HG03432 (cell line): ENCODE measurements around the gene TBL1XR1.

Source experiments
- ATAC-seq: cut with Tn5 transposase; IDR thresholded peaks from one replicate; pipeline ENCODE4 v1.9.1; 2021; ENCODE audit warnings: mild to moderate bottlenecking, moderate library complexity; ENCODE audit not compliant: unreplicated experiment

Gene TBL1XR1

DNA sequence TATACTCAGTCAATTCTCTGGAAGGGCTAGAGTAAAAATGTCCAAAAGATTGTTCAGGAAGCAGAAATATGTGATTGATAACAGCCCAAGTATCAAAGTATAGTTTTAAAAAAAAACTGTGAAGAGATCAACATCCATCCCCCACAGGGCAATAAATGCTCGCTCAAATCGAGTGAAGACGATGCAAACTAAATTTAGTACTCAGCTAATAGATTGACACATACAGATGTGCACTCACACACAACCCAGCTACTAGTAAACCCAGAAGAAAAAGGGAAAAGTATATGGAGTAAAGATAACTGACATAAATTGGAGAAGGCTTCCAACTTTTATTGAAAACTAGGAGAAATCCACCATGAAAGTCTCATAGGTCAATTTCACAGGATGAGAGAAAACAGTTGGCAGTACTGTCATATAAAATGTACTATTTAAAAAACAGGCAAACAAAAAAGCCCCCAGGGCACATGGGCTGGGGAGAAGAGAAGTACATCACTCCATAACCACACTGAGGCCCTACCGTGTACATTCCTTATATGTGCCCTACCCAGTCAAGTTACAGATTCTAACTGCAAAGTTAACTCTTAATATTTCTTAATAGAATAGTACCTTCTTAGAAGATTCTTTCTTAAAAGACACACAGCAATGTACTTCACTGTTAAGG lies 125.7 kb downstream of the TBL1XR1 start:
- ATAC-seq, result no peak

DNA sequence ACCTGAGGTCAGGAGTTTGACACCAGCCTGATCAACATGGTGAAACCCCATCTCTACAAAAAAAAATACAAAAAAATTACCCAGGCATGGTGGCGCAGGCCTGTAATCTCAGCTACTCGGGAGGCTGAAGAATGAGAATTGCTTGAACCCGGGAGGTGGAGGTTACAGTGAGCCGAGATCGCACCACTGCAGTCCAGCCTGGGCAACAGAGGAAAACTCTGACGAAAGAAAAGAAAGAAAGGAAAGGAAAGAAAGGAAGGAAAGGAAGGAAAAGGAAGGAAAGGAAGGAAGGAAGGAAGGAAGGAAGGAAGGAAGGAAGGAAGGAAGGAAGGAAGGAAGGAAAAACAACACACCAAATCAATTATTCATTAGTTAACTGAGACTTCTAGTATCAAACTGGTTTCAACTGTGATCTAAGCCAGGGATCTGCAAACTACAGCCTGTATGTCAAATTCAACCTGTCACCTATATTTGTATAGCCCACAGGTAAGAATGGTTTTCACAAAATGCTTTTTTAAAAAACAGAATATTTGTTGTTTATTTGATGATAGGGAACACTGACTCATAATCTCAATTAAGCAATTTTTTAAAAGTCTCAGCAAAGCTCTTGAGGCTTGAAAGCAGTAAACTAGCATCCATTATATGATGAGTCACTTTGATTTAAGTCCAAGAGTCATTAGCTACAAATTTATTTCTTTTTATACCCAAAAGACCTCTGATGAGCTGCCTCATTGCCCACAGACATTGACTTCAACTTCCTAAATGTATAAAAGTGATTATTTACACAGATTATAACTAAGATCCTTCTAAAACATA lies 127.6 kb downstream of the TBL1XR1 start:
- ATAC-seq, result no peak

DNA sequence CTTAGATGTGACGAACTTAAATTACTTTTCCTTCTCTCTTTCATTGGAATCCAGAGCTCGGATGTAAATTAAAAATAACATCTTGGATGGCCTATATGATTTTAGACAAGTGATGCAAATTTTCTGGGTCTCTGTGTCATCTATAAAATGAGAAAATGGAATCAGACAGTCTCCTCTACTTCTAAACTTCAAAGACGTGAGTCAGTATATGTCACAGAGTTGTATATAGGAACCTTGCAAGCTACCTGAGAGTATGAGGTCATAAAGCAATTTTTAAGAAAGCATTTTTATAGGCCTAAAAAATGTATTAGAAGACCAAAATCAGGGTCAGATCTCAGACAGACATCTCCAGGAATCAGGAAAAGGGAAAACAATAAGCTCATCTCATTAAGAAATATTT lies 128.3 kb downstream of the TBL1XR1 start:
- no peak for ATAC-seq

DNA sequence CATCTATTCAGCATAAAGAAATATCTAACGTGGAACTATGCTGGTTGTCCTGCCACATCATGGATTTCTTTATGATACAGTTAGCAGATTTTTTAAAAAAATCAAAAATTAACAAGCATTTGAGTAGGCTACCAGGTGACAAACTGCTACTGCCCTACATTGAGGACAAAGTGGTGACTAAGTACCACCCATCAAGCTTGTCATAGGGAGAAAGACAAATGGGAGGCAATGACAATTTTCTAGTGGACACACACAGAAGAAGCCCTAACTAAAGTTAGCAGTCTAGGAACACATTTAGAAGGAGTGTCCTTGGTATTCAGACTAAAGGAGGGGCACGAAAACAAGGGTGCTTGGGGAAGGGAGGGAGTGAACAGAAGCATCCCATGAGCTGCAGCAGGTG lies 131.2 kb downstream of the TBL1XR1 start:
- no peak for ATAC-seq

DNA sequence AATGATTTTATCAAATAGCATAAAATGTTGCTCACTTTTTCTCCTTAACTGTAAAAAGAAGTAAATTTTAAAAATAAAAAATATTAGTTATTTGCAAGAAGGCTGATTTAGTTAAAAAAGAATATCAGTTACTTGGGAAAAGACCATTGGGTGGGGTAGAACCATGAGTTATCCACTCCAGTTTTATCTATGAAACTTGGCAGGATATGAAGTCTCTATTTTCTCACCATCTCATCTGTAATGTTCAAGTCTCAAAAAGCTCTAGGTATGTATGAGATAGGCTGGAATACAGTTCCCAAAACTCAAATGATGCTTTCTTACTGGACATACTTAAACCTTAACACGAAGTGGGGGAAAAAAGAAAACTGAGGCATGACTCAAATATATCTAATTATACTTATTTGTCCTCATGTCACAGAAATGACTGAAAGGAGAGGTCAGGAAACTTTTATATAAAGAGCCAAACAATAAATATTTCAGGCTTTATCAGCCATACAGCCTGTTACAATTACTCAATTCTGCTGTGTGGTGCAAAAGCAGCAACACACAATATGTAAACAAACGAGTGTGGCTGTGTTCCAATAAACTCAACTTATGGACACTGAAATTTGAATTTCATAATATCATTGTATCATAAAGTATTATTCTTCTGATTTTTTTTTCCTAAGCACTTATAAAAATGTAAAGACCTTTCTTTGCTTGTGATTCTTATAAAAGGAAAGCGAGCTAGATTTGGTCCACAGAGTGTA lies 131.8 kb downstream of the TBL1XR1 start:
- ATAC-seq, result no peak

DNA sequence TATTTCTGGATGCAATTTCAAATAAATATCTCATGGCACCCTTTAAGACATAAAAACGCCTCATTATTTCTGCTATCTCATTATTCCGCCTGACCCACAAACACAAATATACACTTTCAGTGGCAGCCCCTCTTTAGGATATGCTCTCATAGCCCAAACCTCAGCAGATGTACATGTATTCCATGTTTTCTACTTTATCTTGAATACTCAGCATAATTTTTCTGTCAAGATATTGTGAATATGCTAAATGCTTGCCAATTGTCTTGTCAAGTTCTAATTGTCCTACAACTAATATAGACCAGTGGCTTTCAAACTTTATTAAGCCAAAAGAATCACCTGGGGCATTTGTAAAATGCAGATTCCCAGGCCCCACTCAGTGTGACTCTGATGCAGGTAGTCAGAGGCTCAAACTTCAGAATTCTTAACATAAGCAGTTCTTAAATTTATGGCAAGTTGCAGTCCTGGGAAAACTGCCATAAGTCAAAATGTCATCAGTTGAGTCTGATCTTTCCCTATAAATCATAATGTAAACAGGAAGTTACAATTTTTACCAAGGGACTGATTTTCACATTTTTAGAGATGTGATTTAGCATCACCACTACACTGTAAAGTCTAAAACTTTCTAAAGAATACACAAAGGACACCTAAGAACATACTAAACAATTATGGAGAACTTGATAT lies 135.1 kb downstream of the TBL1XR1 start:
- ATAC-seq, result no peak

DNA sequence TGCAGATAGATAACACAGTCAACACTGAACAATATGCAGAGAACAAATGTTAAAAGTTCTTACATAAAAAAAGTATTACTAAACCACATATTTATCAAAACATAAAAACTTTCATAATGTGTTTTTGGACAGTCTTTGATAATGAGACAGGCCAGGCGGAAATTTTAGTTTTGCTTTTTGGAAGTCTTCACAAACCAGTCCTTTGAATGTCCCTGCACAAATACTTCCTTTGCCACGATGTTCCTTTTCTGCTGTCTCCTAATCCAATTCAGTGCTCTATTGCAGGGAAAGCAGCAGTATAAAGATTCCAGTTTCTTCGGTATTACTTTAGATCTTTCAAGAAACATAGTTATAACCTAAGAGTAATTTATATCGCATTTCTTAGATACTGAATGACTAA lies 135.9 kb downstream of the TBL1XR1 start:
- ATAC-seq, result no peak

DNA sequence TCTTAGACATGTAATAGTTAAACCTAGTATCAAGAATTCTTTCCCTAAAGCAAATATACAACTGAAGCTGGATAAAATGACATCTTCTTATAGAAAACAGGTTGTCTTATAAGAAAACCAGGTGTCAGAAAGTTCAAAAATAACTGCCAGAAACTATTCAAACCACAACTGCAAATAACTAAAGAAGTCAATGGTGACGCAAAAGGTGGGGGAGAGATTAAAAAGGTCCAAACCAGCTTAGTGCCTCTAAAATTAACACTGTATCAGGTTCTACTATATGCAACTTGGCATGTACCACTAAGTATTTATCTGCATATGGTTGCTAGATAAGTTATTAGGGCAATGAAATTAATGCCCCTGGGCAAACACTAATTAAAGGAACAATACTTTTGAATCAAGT lies 136.8 kb downstream of the TBL1XR1 start:
- no peak for ATAC-seq

DNA sequence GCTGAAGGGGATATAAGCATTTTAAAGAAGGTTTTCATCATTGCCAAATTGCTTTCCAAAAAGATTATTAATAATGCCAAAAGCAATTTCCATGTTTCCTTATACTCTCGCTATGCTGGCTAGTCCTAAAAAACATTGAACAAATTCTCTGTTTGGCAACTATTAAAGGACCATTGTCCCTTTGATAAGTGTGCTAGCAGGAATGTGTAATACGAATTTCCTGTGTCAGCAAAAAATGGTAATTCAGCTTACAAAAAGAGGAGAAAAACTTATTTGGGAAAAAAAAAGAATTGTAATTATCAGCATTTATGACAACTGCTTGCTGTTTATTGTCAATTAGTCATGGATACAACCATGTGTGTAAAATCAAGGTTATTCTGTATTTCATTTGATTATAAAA lies 138.6 kb downstream of the TBL1XR1 start:
- ATAC-seq, result no peak

DNA sequence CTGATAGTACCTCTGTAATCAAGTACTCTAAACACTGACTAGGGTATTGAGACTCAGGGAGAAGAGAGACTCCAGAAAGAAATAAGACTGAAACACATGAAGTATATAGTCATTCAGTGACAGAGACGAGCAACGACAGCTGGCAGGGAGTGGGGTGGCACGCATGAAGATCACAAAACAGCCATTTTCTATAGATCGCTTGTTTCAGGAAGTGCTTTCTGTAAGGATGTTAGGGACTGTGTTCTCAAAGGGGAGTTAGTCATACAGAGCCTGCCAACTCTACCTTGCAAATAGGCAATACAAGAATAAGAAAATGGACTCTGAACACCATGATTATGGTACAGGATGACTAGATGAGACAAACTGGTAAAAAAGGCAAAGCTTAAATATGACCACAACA lies 139.5 kb downstream of the TBL1XR1 start:
- ATAC-seq, result peak; percentile 98

DNA sequence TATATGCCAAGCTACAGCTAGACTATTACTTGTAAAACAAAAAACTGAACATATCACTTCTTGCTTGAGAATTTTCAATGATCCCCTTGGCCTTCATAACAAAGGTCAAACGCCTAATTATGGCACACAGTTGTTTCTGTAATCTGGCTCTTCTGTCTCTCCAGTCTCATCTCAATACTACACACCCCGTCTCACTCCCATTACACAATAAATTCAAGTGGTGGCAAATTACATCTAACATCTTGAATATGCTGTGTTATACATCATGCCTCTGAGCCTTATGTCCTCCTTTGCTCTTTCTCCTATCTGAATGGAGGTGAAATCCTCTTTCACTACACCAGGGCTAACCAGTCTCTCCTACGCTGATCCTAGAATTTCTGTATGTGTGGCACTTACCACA lies 140.4 kb downstream of the TBL1XR1 start:
- ATAC-seq, result no peak

DNA sequence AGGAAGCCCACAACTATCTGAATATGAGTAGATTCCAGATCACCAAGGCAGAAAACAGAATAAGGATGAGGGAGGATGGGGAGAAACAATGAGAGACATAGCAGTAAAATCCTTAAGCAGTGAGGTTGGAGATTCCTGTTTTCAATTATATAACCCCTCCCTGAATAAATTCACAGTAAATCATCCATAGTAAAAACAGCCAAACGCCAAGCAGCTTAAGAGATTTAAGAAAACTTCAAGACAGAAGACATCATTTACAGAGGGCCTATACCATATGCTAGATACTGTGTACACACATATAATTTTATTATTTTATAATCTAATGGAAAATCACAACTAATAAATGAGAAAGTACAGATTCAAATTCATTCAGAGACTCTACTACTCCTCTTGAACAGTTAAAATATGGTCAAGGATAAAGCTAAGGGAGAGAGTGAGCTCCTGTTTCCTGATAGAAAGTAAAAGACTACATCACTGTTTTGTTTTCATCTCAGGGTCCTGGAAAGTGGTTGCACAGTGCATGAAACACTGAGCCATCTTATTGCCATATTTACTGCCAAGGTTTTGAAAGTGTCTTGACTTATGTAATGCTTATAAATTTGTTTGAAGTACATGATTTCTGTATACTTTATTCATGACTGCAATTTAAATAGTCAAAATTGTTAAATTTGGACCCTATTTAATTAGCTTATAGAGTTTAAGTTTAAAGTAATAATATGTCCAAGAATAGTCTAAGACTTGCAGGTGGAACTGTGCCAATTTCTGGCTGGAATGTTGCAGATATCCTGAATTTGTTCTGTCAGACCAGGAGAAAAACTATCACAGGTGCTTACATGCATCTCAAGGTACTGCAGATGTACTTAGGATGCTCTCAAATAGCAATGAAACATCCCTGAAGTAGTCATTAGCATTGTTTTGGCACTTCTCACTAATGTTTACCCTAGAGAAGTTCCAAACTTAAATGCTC lies 141.4 kb downstream of the TBL1XR1 start:
- no peak for ATAC-seq

DNA sequence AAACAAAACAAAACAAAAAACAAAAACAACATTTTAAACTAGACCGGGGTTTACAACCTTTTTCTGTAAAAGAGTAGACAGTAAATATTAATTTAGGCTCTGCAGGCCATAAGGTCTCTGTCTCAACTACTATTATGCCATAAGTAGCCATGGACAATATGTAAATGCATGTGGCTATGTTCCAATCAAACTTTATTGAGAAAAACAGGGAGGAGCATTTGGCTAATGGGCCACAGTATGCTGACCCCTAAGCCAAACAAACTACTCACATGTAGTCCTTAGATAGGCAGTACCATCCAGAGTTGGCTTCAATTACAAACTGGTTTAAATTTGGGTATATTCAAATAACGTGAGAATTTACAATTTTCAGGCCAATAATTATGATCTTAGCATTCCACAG lies 144.2 kb downstream of the TBL1XR1 start:
- no peak for ATAC-seq

DNA sequence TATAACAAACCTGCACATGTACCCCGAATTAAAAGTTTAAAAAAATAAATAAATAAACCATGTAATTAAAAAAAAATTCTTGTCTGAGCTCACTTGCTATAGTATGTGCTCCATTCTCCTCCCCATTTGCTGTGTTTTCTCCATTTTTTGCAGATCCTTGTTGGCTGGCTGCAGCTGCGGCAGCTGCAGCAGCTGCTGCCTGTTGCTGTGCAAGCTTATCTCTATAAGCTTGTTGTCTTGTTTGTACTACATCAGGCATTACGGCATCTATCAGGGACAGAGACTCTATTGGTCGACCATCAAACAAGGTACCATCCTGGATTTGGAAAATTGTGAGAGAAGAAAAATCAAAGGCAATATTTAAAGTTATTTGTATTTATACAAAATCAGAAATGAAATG lies 145.9 kb downstream of the TBL1XR1 start:
- ATAC-seq, result no peak

DNA sequence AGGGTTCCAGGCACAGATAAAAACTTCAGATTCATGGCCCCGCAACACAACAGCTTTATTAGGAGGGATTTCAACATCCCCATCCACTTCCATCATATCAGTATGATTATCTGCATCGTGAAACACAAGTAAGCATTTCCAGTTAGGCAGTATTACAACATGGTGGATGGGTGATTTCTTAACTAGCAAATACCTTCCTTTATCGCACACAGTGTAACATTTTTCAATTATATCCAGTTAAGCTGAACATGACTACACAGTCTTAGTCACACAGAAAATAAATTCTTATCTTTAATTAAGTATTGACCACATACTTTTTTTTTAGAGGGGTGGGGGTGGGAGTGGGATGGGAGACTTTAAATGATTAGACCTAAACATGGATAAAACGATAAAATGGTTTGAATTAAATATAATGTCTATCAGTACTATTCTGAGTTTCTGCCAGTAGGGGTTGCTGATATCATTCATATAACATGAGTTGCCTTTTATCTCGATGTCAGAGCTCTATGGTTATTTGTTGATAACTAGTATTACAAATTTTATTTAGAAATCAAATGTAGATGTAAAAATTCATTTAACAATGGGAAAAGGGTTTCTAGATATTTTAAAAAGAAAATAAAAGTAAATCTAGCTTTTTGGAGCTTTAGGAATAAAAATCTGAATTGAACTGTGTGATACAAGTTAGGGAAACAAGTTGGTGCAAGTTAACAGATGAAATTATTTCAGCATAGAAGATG lies 146.6 kb downstream of the TBL1XR1 start:
- ATAC-seq, result peak; percentile 71

DNA sequence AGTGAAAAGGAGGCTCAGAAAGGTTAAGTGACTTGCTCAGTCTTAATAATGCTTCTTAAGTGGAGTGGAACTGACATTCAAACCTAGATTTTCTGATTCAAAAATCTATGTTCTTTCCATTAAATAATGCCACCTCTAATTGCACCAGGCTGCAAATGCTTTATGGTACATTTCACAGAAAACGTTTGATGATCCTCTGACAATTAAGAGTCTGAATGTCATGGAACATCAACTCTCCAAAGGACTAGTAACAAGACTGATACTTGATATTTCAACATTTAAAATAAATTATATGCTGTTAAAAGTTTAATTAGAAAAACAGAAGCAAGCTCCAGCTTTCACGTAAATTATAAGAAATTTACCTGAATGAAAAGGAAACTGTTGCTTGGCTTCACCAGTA lies 151.5 kb downstream of the TBL1XR1 start:
- no peak for ATAC-seq

DNA sequence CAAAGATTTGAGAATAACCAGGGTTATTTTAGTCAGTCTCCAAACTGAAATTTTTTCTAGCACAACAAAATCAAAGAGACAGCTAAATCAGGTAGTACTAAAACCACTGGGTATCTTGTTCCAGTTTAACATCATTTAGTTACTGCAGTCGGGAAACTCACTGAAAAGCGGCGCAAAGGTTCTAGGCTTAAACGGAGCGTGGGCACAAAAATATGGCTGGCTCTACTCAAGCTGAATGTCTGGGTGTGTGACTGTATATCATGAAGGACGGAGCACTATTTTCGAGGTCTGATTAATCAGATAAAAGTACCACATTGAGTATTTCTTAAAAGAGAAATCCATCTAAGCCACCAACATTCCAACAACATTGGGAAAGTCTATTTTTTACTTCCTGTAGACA lies 152.1 kb downstream of the TBL1XR1 start:
- no peak for ATAC-seq

DNA sequence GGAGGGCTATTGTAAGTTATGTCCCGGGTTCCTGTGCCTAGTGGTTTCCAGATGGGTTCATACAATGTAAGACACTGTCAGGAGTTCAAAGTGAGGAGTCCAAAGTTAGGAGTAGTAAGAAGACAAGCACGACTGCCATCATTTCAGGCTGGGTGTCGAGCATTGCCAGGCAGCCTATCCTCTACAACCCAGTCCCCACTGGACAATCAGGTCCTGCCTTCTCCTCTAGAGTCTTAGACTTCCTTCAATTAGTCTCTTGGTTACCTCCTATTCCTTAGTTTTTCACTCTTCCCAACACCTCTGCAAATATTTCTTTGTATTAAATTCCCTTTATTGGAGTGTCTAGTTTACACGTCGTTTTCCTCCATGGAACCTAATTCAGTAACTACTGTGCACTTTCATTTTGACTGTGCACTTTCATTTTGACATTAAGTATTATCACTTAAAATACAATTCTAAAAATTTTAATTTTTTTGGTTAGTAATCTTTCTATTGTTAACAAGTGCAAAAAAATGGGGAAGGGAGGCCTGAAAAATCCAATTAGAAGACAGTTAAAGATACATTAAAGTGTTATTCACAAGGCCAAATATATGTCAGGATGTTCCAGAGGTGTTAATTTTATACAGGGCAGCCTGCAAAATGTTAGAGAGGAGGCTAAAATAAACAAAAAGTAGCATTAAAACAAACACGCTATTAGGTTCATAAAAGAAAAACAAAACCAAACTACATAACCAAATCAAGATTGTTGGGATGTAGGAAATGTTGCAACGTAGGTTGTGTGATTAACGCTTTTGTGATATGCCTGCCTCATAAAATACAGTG lies 155.3 kb downstream of the TBL1XR1 start:
- peak; percentile 77 for ATAC-seq
